NK-92 (cell line): ENCODE data around the gene RAP1GAP2.
"Not testable (repeated sequence)": the region's sequence is repeated elsewhere in the genome, so short reads cannot be mapped to it uniquely, and the experiment has no call there.

Experiments used
- DNase-seq: peaks from one replicate; lab custom pipeline; 2025; ENCODE audit not compliant: unreplicated experiment; lab: John Stamatoyannopoulos, UW

The RAP1GAP2 gene

GRCh38 chr17:2814049-2814448 is 17.8 kb downstream of the RAP1GAP2 start:
- no peak for DNase-seq

- peak; percentile 57 for DNase-seq
Measured at GRCh38 chr17:2814481-2815341, 18.5 kb downstream of the RAP1GAP2 start.

- DNase-seq, result no peak
Measured at GRCh38 chr17:2815781-2816185, 19.5 kb downstream of the RAP1GAP2 start.

GRCh38 chr17:2816688-2817087 is 20.4 kb downstream of the RAP1GAP2 start:
- no peak for DNase-seq

- DNase-seq, result not testable (repeated sequence)
Measured at GRCh38 chr17:2819294-2819693, 23.1 kb downstream of the RAP1GAP2 start.

GRCh38 chr17:2819921-2820501 is 23.8 kb downstream of the RAP1GAP2 start:
- DNase-seq, result no peak

- DNase-seq, result no peak
Measured at GRCh38 chr17:2821868-2822267, 25.6 kb downstream of the RAP1GAP2 start.

- DNase-seq, result no peak
Measured at GRCh38 chr17:2822358-2822757, 26.1 kb downstream of the RAP1GAP2 start.

GRCh38 chr17:2825253-2825970 is 29.2 kb downstream of the RAP1GAP2 start:
- DNase-seq, result no peak

- no peak for DNase-seq
Measured at GRCh38 chr17:2828397-2829038, 32.3 kb downstream of the RAP1GAP2 start.

- DNase-seq, result no peak
Measured at GRCh38 chr17:2830678-2831077, 34.4 kb downstream of the RAP1GAP2 start.

- no peak for DNase-seq
Measured at GRCh38 chr17:2835780-2836179, 39.5 kb downstream of the RAP1GAP2 start.

- DNase-seq, result no peak
Measured at GRCh38 chr17:2837147-2837561, 40.9 kb downstream of the RAP1GAP2 start.

GRCh38 chr17:2841606-2842005 is 45.4 kb downstream of the RAP1GAP2 start:
- no peak for DNase-seq

GRCh38 chr17:2842464-2842863 is 46.2 kb downstream of the RAP1GAP2 start:
- DNase-seq, result no peak

- DNase-seq, result no peak
Measured at GRCh38 chr17:2844416-2844815, 48.2 kb downstream of the RAP1GAP2 start.

GRCh38 chr17:2847381-2848333 is 51.4 kb downstream of the RAP1GAP2 start:
- DNase-seq, result no peak

GRCh38 chr17:2849327-2849670 is 53.1 kb downstream of the RAP1GAP2 start:
- DNase-seq, result no peak

GRCh38 chr17:2850991-2851390 is 54.8 kb downstream of the RAP1GAP2 start:
- DNase-seq, result no peak

GRCh38 chr17:2851615-2852014 is 55.4 kb downstream of the RAP1GAP2 start:
- no peak for DNase-seq
